ENCODE results near the gene LAMTOR4.
A peak's percentile ranks its signal among the peaks of the same experiment; 100 is the strongest.

Gene LAMTOR4

DNA sequence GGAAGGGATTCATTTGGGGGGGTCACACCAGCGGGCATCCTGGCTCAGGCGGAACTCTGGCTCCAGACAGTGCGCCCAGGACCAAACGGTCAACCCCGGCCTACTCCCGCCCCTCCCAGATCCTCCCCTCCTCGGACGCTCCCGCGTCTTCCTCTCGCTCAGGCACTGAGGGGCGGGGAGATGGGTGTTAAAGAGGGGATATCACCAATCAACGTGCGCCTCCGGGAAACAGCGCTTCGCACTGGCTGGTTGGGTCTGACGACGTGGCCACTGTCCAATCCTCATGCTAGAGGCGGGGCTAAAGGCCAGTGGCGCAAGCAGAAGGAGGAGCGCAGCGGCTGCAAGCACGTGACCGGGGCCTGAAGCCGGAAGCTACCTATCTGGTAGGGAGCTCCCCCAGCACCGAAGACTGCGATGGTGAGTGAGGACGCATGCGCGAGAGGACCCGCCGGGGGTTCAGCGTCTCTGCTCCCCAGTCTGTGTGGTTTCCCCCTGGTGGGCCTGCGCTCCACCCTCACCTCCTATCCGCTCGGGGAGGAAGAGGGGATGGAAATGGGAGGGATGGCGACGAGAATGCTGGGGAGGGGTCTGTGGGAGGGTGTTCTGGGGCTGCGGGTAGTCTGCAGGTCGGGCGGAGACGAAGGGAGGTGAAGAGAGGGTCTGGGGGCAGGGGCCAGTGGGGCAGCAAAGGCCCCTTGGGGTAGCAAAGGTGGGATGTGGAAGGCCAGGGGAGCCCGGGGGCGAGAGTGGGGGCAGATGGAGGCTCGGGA is at the start of gene LAMTOR4:
Gene LAMTOR4 (plus strand): TSS at position 360 of the 770 bp plus-strand sequence. CDS start 55 bp downstream, at position 415.
- DNase-seq, result peak; percentile 89 to 96 (median 94)

DNA sequence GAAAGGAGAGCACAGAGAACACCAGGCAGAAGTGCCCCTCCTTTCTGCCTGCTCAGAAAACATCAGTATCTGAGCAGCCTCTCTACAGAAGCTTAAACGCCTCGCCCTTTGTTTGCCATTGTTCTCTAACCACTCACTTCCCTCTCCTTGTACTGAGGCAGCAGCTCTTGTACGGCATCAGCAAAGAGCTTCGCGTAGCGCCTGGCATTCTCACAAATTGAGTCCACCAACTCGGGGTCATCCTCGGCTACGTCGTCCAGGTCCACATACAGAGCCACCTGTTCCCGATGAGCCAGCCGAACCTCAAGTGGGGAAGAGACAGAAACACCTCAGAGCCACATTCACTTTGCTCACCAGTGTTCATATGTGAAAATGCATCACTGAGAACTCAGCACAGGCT is 49.3 kb upstream of the LAMTOR4 start:
- no peak for DNase-seq

DNA sequence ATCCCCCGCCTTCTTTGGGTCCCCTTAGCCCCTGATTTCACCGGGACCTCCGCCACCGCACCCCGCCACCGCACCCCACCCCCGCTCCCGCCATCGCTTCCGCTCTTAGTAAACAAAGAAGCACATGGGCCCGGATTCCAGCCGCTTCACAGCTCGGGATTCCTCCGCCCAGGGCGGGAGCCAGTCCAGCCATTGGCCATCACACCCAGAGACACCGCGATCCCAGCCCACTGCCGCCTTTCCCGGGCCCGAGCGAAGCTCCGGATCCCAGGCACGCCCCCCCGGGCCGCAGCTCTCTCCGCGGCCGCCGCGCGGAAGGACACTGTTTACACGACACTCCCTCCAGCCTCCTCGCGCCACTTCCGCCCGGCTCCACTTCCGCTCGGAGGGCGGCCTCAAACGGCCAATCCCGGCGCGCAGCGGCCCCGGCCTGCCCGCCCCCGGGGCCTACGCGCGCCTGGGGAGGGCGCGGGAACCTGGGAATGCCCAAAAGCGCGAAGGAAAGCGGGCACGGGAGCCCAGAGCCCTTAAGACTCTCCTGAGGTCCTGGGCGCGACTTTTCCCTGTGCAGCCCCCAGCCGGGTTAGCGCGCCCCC is 48.2 kb upstream of the LAMTOR4 start:
- peak; percentile 75 to 84 (median 80) for DNase-seq

DNA sequence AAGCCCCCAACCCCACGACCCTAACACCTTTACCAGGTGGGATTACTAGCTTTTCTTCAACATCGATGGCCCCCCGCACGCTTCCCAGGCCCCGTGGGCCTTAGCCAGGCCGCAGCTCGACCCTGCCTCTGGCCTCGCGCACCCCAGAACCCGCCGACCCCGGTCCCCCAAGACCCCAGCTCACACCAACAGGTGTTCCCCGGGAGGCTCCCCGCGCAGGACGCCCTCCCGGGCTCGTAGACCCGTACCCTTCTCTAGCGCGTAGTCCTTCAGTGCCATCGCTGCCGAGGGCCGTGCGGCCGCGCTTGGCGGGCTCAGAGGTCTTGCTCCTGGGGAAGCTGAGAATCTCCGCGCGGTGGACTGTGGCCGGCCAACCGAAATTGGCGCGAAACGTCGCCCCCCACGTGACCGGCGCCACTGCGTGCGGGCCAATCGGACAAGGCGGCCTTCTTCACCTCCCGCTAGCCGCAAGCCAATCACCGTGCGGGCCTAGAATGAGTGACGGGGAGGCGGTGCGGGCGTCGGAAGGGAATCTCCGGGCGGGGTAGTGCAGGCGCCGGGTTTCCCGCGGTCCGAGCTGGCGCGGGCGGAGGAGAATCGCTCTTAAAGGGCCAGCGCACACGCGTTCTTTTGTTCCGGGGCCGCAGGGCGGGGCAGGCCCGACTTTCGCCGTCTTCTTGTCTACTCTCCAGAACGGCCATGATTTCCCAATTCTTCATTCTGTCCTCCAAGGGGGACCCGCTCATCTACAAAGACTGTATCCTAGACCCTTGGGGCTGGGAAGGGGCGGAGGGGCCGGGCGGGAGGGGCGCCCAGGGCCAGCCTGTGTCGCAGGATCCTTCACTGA is 47.5 kb upstream of the LAMTOR4 start, which contains the start of the genes AP4M1 and MCM7:
Gene AP4M1 (plus strand): TSS at position 628 of the 847 bp plus-strand sequence. CDS start 72 bp downstream, at position 700.
Gene MCM7 (minus strand): TSS at position 382 of the 847 bp plus-strand sequence. CDS start 103 bp downstream, at position 279.
- peak; percentile 89 to 92 (median 90) for DNase-seq

DNA sequence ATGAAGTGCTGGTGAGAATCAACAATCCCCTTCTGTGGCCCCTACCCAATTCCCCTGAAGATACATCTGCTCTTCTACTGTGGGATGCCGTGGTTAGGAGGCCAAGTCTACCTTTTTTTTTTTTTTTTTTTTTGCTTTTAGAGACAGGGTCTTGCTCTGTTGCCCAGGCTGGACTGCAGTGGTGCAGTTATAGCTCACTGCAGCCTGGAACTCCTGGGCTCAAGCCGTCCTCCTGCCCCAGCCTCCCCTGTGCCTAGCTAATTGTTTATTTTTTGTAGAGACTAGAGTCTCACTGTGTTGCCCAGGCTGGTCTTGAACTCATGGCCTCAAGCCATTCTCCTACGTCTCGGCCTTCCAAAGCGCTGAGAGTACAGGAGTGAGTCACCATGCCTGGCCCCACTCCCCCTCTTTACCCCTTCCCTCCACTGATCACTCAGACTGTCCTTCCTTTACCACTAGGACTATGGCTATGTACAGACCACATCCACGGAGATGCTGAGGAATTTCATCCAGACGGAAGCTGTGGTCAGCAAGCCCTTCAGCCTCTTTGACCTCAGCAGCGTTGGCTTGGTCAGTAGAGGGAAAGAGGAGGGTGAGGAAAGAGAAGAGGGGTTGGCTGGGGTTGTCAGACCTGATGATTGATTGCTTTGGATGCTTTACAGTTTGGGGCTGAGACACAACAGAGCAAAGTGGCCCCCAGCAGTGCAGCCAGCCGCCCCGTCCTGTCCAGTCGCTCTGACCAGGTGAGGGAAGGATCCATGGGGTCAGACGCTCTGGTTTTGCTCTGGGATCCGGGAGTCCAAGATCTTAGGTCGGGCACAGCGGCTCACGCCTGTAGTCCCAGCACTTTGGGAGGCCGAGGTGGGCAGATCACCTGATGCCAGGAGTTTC is 45.5 kb upstream of the LAMTOR4 start:
- DNase-seq, result no peak

DNA sequence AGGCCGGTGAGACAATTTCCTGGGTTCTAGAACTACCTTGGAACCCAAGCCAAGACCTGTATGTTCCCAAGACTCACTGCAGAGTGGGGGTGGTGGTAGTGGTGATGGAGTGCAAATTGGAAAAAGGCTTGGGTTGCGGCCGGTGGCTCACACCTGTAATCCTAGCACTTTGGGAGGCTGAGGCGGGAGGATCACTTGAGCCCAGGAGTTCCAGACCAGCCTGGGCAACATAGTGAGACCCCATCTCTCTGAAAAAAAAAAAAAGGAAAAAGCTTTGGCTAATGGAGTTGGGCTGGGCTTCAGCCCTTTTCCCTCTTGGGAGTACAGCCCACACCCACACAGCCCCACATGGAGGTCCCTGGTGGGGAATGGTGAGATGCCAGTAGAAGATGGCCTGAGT is 43.2 kb upstream of the LAMTOR4 start:
- DNase-seq, result no peak

DNA sequence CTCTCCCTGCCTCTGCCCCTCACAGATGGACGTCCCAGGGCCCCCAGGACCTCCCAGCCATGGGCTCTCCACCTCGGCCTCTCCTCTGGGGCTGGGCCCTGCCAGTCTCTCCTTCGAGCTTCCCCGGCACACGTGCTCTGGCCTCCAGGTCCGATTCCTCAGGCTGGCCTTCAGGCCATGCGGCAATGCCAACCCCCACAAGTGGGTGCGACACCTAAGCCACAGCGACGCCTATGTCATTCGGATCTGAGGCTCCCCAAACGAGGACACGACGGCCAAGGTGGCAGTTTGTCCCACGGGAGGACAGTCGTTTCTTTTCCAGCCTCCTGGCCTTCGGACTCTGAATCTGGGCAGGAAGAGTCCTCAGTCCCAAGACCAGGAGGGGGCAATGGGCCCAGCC is 42.1 kb upstream of the LAMTOR4 start:
- no peak for DNase-seq

DNA sequence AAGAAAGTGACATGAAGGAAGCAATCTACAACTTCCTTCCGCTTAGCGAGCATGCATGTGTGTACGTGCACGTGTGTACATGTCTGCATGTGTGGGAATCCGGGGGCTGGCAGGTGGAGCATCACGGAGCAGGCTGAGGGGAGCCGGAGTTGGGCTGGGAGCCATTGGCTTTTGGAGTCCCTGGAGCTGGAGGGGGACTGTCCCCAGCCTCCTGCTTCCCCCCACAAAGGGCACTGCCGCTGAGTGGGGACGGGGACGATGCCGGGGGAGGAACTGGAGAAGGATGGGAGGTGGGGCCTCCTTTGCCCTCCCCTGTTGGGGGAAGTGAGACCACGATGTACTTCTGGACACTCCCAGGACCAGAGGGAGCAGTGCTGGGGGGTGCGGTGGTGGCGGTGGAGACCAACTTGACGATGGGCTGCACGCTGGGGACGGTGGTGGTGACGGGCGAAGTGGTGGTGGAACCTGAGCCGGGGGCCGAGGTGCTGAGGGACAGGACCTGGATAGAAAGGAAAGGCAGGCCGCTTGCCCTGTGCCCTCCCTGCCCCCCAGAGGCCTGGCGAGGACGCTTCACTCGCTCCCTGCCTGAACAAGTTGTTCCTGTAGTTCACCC is 41.5 kb upstream of the LAMTOR4 start:
- DNase-seq, result no peak

DNA sequence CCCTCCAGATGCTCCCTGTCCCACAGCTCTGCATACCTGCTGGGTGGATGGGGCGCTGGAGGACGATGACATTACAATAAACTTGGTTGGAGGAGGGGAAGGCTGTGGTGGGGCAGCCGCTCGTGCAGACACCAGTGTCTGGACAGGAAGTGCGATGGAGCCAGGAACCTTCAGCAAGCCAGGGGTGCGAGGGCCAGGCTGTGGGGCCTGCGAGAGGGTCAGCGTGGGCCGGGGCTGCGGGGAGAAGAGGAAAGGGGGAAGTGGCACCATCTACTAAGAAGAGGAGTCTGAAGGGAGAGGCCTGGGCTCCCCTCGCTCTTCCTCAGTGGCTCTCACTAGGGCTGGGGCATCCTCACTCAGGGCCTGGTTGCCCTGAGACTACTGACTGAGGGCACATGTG is 40.8 kb upstream of the LAMTOR4 start:
- no peak for DNase-seq

DNA sequence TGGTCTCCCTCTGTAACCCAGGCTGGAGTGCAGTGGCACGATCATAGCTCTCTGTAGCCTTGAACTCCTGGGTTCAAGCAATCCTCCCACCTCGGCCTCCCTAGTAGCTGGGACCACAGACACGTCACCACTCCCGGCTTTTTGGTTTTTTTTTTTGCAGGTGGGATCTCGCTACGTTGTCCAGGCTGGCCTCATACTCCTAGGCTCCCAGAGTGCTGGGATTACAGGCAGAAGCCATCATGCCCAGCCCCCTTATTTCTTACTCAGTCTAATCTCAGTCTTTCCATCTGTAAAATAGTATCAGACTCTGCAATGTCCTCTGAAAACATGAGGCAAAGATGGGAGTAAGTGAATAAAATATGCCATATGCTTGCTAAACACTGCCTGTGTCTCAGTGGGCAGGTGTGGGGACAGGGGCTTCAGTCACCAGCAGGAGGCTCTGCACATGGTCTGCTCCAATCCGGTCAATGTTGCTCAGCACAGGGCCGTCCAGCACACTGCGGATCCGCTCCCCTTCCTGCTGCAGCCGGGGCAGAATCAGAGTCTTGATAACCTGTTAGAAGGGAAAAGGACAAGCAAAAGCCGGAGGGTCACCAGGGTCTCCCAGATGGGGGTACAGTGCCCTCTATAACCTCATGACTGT is 39.1 kb upstream of the LAMTOR4 start:
- DNase-seq, result no peak

DNA sequence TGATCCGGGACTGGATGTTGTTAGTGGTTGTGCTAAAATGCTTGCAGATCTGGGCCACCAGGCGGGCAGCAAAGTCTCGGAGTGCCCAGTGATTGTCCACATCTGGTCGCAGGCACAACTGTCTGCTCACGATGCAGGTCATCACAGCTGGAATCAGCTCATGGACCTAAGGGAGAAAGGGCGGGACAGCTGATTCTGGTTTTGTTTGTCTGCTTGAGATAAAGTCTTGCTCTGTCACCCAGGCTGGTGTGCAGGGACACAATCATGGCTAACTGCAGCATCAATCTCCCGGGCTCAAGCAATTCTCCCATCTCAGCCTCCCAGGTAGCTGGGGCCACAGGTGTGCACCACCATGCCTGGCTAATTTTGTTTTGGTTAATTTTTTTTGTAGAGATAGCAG is 37.6 kb upstream of the LAMTOR4 start:
- DNase-seq, result no peak

DNA sequence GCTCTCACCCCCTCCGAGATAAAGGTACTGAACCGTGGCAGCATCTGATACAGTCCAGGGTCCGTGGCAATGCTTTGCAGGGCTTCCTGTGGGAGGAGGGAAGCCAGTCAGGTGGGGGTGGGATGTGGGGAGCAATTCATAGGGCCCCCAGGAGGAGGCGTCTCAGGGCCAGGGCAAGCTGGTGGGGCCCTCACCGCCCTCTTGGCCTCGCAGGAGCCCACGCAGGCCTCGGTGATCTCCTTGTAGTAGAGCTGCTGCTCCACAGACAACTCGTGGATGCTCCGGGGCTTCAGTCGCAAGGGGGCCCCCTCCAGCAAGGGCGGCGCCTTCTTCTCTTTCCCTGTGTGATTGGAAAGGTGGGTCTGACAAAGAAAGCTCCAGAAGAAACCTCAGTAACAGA is 36.8 kb upstream of the LAMTOR4 start:
- no peak for DNase-seq

DNA sequence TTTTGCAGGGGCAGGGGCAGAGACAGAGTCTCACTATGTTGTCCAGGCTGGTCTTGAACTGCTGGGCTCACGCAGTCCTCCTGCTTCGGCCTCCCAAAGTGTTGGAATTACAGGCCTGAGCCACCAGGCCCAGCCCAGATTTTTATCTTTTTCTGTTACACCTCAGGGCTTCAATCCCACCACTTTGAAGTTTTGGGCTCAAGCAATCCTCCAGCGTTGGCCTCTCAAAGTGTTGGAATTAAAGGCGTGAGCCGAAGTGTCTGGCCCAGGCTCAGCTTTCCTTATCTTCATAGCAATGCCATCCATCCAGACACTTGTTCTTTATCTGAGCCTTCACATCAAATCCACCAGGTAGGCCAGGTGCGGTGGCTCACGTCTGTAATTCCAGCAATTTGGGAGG is 33.7 kb upstream of the LAMTOR4 start:
- DNase-seq, result no peak

DNA sequence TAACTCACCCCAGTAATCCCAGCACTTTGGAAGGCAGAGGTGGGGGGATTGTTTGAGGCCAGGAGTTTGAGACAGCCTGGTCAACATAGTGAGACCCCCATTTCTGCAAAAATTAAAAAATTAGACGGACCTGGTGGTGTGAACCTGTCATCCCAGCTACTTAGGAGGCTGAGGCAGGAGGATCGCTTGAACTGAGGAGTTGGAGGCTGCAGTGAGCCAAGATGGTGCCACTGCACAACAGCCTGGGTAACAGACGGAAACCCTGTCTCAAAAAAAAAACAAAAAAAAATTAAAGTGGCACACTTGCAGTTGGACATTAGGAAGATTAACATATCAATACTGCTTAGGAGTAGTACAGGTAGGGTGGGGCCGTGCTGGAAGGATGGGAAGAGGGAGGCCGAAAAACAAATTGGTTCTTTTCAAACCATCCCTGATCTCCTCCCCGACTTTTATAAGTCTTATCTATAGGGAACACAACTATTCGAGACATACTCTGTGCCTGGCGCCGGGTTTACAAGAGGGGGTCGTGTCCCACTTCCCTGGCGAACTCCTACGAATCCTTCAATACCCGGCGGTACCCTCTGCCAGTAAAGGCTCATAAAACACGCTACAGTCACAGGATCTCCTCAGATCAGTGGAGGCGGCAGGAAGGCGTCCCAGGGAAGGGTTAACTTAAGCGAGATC is 30.2 kb upstream of the LAMTOR4 start:
- no peak for DNase-seq

DNA sequence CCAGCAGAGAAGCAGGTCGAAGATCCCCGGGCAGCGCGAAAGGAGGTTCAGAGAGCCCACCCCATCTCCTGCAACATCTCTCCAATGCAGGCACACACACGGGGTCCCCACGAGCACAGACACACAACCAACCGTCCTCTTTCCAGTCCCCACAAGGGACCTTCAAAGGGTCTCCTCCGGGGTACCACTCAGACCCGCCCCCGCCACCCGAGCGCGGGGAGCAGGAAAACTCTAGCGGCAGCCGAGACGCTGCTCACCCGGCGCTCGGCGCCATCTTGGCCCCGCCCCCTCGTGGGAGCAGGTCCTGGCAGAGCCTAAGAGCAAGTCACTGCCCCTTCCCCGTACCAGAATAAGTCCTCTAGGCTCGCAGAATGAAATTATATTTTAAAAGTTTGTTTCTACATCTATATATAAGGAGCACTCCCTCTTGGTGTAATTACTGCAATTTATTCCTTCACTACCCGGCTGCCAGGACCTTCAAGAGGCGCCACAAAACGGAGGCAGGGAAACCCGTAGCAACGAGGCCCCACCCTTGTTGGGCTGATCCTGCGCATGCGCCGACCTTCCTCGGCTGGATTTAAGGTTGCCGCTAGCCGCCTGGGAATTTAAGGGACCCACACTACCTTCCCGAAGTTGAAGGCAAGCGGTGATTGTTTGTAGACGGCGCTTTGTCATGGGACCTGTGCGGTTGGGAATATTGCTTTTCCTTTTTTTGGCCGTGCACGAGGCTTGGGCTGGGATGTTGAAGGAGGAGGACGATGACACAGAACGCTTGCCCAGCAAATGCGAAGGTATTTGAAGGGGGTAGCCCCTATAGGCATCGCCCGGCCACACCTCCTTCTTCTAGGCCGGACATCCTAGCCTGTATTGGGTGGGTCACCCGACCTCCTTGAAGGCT is 29.4 kb upstream of the LAMTOR4 start, which contains the start of the genes CNPY4 and TAF6:
Gene CNPY4 (plus strand): TSS at position 563 of the 898 bp plus-strand sequence. CDS start 111 bp downstream, at position 674.
Gene TAF6 (minus strand): TSS at position 287 of the 898 bp plus-strand sequence. CDS start 5,149 bp downstream, outside the sequence.
- DNase-seq, result peak; percentile 83 to 89 (median 87)

DNA sequence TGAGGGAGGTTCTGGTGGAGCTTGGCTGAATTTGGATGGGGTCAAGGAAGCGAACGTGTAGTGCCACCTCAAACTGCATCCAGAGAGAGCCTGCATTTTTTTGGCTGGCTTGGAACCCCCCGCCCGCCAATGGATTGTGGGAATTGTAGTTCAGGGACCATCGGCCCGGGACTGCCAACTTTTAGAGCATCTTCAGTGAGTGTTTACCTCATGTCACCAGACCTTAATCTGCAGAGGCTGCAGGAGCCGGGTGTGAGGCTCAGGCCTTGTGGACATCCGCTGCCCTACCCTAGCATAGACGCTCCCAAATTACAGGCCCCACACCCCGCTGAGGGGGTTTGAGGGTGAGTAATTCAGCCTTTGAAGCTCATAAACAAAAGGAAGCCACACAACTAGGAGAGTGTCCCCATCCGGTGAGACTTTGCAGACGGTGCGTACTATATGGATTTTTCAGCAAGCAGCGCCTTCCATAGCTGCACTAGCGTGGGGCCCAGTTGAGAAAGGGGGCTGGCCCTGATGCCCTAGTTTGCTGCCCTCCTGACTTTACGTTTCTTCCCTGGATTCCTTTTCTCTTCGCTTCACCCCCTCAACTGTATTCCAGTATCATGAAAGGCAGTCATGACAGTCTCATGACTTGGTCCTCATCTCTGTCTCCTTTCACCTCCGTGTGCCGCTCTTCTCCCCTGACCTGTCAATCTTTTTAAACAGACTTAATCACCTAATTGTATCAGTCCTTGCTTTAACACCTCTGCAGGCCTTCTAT is 28.6 kb upstream of the LAMTOR4 start:
- peak; percentile 30 to 50 (median 44) for DNase-seq

DNA sequence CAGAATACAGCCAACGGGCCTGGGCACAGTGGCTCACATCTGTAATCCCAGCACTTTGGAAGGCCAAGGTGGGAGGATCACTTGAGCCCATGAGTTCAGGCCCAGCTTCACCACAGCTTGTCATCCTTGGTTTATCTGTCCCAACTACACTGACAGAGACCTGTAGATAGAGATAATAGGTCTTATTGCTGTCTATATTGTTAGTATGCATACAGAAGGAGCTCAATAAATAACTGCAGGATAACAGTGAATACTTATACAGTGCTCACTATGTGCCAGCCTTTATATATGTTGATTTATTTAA is 28.0 kb upstream of the LAMTOR4 start:
- DNase-seq, result no peak

DNA sequence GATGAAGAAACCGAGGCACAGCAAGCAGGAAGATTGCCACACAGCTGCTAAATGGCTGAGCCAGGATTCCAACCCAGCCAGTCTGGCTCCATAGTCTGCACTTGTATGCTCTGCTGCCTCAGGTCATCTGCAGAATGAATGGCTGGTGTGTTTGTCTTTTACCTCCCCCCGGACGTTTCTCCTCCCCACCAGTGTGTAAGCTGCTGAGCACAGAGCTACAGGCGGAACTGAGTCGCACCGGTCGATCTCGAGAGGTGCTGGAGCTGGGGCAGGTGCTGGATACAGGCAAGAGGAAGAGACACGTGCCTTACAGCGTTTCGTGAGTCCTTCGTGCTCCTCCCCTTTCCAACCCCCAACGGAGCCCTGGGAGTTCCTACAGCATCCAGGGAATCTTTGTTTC is 26.7 kb upstream of the LAMTOR4 start:
- no peak for DNase-seq

DNA sequence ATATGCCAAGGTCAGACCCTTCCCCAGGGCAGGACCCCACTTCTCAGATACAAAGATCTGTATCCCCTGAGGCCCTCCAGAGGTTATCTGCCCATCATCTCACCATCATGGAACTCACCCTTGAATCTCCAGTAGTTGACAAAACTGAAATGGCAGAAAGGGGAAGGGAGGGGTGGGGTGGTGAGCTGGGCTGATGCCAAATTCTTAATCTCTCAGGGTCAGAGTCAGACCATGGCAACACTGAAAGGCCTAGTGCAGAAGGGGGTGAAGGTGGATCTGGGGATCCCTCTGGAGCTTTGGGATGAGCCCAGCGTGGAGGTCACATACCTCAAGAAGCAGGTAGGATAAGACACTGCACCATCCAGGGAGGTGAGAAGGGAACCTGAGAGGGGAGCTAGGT is 26.1 kb upstream of the LAMTOR4 start:
- DNase-seq, result no peak

Measured in activated CD4-positive, CD25-positive, alpha-beta regulatory T cell (primary cell).